Measurements from ENCODE around the gene OR4B1.
A peak's percentile ranks its signal among the peaks of the same experiment; 100 is the strongest.
"Not testable (repeated sequence)": the region's sequence is repeated elsewhere in the genome, so short reads cannot be mapped to it uniquely, and the experiment has no call there.

Gene OR4B1

DNA sequence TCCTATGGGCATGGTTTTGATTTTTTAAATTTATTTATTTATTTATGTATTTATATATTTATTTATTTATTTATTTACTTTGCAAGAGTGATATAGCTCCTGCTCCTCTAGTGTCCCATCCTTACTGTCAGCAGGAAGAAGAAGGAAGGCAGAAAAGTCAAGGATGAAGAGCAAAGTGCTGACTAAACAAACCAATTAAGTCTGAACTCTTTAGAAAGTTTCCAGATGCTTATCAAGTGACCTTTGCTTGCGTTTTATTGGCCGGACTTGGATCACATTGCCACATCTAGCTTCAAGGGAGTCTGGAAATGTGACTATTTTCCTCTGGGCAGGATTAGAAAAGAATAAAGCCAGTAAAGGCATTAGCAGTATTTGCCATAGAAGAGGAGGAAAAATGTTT lies 8.7 kb upstream of the OR4B1 start:
- H3K9me3 ChIP-seq (ENCODE audit: control extremely low read depth in 1 of 5, control insufficient read depth in 4 of 5, insufficient read depth in 2 of 5, low read depth in 1 of 5, low read length in 4 of 5), result no peaks in the 10 kb centered on the region
- no peak overlapping the region for H3K27ac ChIP-seq (ENCODE audit: insufficient read depth in 1 of 2, low read depth in 1 of 2, low read length in 2 of 2, poor library complexity in 1 of 2, severe bottlenecking in 2 of 2)
- 100% methylated on average over 2 of the region's 2 CpGs for WGBS (ENCODE audit: insufficient coverage)
- POLR2A ChIA-PET, result no interaction called here
- no peaks in the 10 kb centered on the region for H3K36me3 ChIP-seq (ENCODE audit: control insufficient read depth in 4 of 4, insufficient read depth in 4 of 4, low read length in 3 of 4)
- H3K4me3 ChIP-seq (ENCODE audit: control insufficient read depth in 1 of 7, extremely low read depth in 1 of 7, insufficient read depth in 4 of 7, low read depth in 2 of 7, low read length in 6 of 7), result no peak overlapping the region
- no peak for DNase-seq
- H3K4me1 ChIP-seq (ENCODE audit: control extremely low read depth in 1 of 4, control insufficient read depth in 4 of 4, insufficient read depth in 4 of 4, low read length in 3 of 4), result no peaks in the 10 kb centered on the region
- CTCF ChIA-PET, result no interaction called here
- peaks cover 0 to 2% (median 0%) of the 10 kb centered on the region in 5 experiments for H3K27me3 ChIP-seq (replicated peaks in 2 of 5; ENCODE audit: control insufficient read depth in 4 of 5, insufficient read depth in 5 of 5, low read length in 4 of 5)

DNA sequence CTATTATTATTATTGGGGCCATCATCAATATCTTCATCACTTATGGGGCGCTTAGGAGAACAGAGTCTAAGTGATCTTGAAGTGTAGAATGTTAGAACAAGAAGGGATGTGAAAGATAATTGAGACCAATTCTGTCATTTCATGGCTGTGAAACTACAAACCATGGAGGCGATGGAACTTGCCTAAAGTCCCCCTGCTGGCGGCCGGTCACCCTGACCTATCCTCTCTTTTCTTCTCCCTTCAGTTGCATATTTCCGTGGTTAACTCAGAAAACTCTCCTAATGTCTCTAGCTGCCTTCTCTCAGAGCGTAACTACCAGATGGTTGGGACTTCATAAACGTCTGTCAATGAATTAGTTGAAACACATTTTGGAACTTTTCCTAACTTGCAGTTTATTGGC lies 6.6 kb upstream of the OR4B1 start:
- no peak overlapping the region for H3K27ac ChIP-seq (ENCODE audit: insufficient read depth in 1 of 2, low read depth in 1 of 2, low read length in 2 of 2, poor library complexity in 1 of 2, severe bottlenecking in 2 of 2)
- H3K4me3 ChIP-seq (ENCODE audit: control insufficient read depth in 1 of 7, extremely low read depth in 1 of 7, insufficient read depth in 4 of 7, low read depth in 2 of 7, low read length in 6 of 7), result no peak overlapping the region
- DNase-seq, result peak in 2 of 3 donors; percentile 2 to 20
- H3K27me3 ChIP-seq (replicated peaks in 2 of 5; ENCODE audit: control insufficient read depth in 4 of 5, insufficient read depth in 5 of 5, low read length in 4 of 5), result peaks cover 0 to 2% (median 0%) of the 10 kb centered on the region in 5 experiments
- WGBS (ENCODE audit: insufficient coverage), result 25% methylated on average over 5 of the region's 7 CpGs
- CTCF ChIA-PET, result no interaction called here
- no peaks in the 10 kb centered on the region for H3K4me1 ChIP-seq (ENCODE audit: control extremely low read depth in 1 of 4, control insufficient read depth in 4 of 4, insufficient read depth in 4 of 4, low read length in 3 of 4)
- no peaks in the 10 kb centered on the region for H3K36me3 ChIP-seq (ENCODE audit: control insufficient read depth in 4 of 4, insufficient read depth in 4 of 4, low read length in 3 of 4)
- no peaks in the 10 kb centered on the region for H3K9me3 ChIP-seq (ENCODE audit: control extremely low read depth in 1 of 5, control insufficient read depth in 4 of 5, insufficient read depth in 2 of 5, low read depth in 1 of 5, low read length in 4 of 5)
- POLR2A ChIA-PET, result no interaction called here

DNA sequence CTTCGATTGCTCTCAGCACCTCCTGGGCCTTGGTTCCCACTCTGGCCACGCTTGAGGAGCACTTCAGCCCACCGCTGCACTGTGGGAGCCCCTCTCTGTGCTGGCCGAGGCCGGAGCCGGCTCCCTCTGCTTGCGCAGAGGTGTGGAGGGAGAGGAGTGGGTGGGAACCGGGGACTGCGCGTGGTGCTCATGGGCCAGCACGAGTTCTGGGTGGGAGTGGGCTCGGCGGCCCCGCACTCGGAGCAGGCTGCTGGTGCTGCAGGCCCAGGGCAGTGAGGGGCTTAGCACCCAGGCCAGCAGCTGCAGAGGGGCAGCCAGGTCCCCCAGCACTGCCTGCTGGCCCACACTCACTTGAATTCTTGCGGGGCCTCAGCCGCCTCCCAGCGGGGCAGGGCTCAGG lies 12.2 kb downstream of the OR4B1 start:
- ChIA-PET POLR2A (no interaction called here), CTCF (no interaction called here)
- WGBS (ENCODE audit: insufficient coverage), result 84% methylated on average over 12 of the region's 18 CpGs
- H3K27ac ChIP-seq (ENCODE audit: insufficient read depth in 1 of 2, low read depth in 1 of 2, low read length in 2 of 2, poor library complexity in 1 of 2, severe bottlenecking in 2 of 2), result no peak overlapping the region
- no peak overlapping the region for H3K4me3 ChIP-seq (ENCODE audit: control insufficient read depth in 1 of 7, extremely low read depth in 1 of 7, insufficient read depth in 4 of 7, low read depth in 2 of 7, low read length in 6 of 7)
- H3K27me3 ChIP-seq (replicated peaks in 2 of 5; ENCODE audit: control insufficient read depth in 4 of 5, insufficient read depth in 5 of 5, low read length in 4 of 5), result no peaks in the 10 kb centered on the region
- peaks cover 0 to 9% (median 0%) of the 10 kb centered on the region in 5 experiments for H3K9me3 ChIP-seq (ENCODE audit: control extremely low read depth in 1 of 5, control insufficient read depth in 4 of 5, insufficient read depth in 2 of 5, low read depth in 1 of 5, low read length in 4 of 5)
- no peaks in the 10 kb centered on the region for H3K36me3 ChIP-seq (ENCODE audit: control insufficient read depth in 4 of 4, insufficient read depth in 4 of 4, low read length in 3 of 4)
- H3K4me1 ChIP-seq (ENCODE audit: control extremely low read depth in 1 of 4, control insufficient read depth in 4 of 4, insufficient read depth in 4 of 4, low read length in 3 of 4), result no peaks in the 10 kb centered on the region
- DNase-seq, result no peak

DNA sequence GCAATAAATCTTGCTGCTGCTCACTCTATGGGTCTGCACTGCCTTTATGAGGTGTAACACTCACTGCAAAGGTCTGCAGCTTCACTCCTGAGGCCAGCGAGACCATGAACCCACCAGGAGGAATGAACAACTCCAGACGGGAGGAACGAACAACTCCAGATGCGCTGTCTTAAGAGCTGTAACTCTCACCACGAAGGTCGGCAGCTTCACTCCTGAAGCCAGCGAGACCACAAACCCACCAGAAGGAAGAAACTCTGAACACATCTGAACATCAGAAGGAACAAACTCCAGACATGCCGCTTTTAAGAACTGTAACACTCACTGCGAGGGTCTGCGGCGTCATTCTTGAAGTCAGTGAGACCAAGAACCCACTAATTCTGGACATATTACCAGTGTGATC lies 13.4 kb downstream of the OR4B1 start:
- 95% methylated on average over 7 of the region's 11 CpGs for WGBS (ENCODE audit: insufficient coverage)

DNA sequence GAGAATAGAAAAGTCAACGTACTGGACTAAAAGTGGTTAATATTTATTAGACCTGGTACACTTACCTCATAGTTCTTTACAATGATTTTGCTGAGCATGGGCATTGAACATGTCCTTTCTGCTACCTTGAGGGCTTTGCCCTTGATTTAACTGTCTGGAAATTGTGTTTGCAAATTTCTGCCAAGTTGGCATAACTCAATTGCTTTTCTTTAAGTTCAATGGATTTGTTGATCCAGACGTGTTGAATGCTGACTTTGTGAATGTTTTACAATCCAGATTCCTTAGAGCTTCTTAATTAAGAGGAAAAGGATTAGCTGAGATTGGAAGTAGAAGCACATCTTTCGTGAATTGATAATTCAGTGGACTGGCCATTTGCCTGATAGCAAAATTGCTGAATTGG lies 21.1 kb downstream of the OR4B1 start:
- ChIA-PET CTCF (no interaction called here), POLR2A (no interaction called here)
- Histone ChIP-seq H3K27me3 (replicated peaks in 2 of 5; ENCODE audit: control insufficient read depth in 4 of 5, insufficient read depth in 5 of 5, low read length in 4 of 5) (no peaks in the 10 kb centered on the region), H3K4me3 (ENCODE audit: control insufficient read depth in 1 of 7, extremely low read depth in 1 of 7, insufficient read depth in 4 of 7, low read depth in 2 of 7, low read length in 6 of 7) (no peak overlapping the region), H3K36me3 (ENCODE audit: control insufficient read depth in 4 of 4, insufficient read depth in 4 of 4, low read length in 3 of 4) (no peaks in the 10 kb centered on the region), H3K4me1 (ENCODE audit: control extremely low read depth in 1 of 4, control insufficient read depth in 4 of 4, insufficient read depth in 4 of 4, low read length in 3 of 4) (no peaks in the 10 kb centered on the region), H3K27ac (ENCODE audit: insufficient read depth in 1 of 2, low read depth in 1 of 2, low read length in 2 of 2, poor library complexity in 1 of 2, severe bottlenecking in 2 of 2) (no peak overlapping the region), H3K9me3 (ENCODE audit: control extremely low read depth in 1 of 5, control insufficient read depth in 4 of 5, insufficient read depth in 2 of 5, low read depth in 1 of 5, low read length in 4 of 5) (no peaks in the 10 kb centered on the region)
- no peak for DNase-seq
- WGBS (ENCODE audit: insufficient coverage), result 58% methylated on average over 1 of the region's 3 CpGs

More for the DNA sequence above, 13.4 kb downstream of the OR4B1 start:
- H3K4me3 ChIP-seq (ENCODE audit: control insufficient read depth in 1 of 7, extremely low read depth in 1 of 7, insufficient read depth in 4 of 7, low read depth in 2 of 7, low read length in 6 of 7); POLR2A ChIA-PET; CTCF ChIA-PET; H3K27ac ChIP-seq (ENCODE audit: insufficient read depth in 1 of 2, low read depth in 1 of 2, low read length in 2 of 2, poor library complexity in 1 of 2, severe bottlenecking in 2 of 2); H3K9me3 ChIP-seq (ENCODE audit: control extremely low read depth in 1 of 5, control insufficient read depth in 4 of 5, insufficient read depth in 2 of 5, low read depth in 1 of 5, low read length in 4 of 5); H3K4me1 ChIP-seq (ENCODE audit: control extremely low read depth in 1 of 4, control insufficient read depth in 4 of 4, insufficient read depth in 4 of 4, low read length in 3 of 4); H3K27me3 ChIP-seq (replicated peaks in 2 of 5; ENCODE audit: control insufficient read depth in 4 of 5, insufficient read depth in 5 of 5, low read length in 4 of 5); DNase-seq; H3K36me3 ChIP-seq (ENCODE audit: control insufficient read depth in 4 of 4, insufficient read depth in 4 of 4, low read length in 3 of 4): not testable (repeated sequence)

DNA sequence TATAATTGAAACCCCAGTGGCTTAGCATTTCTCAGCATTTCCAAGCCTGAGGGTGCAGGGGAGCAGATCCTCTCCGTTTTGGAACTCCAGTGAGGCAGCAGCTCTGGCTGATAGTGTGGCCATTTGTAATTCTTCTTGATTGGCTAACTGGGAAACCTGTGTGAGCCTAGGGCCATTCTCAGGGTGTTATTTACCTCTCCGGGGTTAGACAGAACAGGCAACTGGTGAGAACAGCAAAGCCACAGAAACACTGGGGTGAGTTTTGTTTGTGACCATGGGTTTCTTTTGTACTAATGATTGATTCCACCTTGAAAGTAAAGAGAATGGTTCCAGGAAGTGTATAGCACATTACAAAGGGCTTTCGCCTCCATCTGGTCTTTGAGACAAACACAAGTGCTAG lies 25.9 kb downstream of the OR4B1 start:
- H3K27ac ChIP-seq (ENCODE audit: insufficient read depth in 1 of 2, low read depth in 1 of 2, low read length in 2 of 2, poor library complexity in 1 of 2, severe bottlenecking in 2 of 2), result no peak overlapping the region
- CTCF ChIA-PET, result no interaction called here
- WGBS (ENCODE audit: insufficient coverage), result 43% methylated on average over 2 of the region's 3 CpGs
- DNase-seq, result no peak
- H3K9me3 ChIP-seq (ENCODE audit: control extremely low read depth in 1 of 5, control insufficient read depth in 4 of 5, insufficient read depth in 2 of 5, low read depth in 1 of 5, low read length in 4 of 5), result no peaks in the 10 kb centered on the region
- no peaks in the 10 kb centered on the region for H3K36me3 ChIP-seq (ENCODE audit: control insufficient read depth in 4 of 4, insufficient read depth in 4 of 4, low read length in 3 of 4)
- no peaks in the 10 kb centered on the region for H3K27me3 ChIP-seq (replicated peaks in 2 of 5; ENCODE audit: control insufficient read depth in 4 of 5, insufficient read depth in 5 of 5, low read length in 4 of 5)
- no peak overlapping the region for H3K4me3 ChIP-seq (ENCODE audit: control insufficient read depth in 1 of 7, extremely low read depth in 1 of 7, insufficient read depth in 4 of 7, low read depth in 2 of 7, low read length in 6 of 7)
- POLR2A ChIA-PET, result no interaction called here
- H3K4me1 ChIP-seq (ENCODE audit: control extremely low read depth in 1 of 4, control insufficient read depth in 4 of 4, insufficient read depth in 4 of 4, low read length in 3 of 4), result no peaks in the 10 kb centered on the region

DNA sequence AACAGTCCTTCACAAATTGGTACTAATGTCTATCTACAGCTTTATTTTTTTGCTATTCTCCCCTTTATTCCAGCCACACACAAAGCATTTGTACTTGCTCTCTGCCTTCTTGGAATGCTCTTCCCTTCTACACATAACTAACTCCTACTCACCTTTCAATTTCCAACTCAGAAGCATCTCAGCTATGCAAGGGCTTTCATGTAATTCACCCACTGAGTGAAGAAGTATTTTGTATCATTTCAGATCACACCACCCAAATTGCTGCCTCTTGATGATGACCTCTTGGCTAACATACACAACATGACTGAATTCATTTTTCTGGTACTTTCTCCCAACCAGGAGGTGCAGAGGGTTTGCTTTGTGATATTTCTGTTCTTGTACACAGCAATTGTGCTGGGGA lies 28.2 kb downstream of the OR4B1 start, which contains the start of gene OR4X2:
Gene OR4X2 (plus strand): TSS at position 301 of the 400 bp plus-strand sequence. CDS start 0 bp downstream, at position 301.
- Histone ChIP-seq H3K27ac (ENCODE audit: insufficient read depth in 1 of 2, low read depth in 1 of 2, low read length in 2 of 2, poor library complexity in 1 of 2, severe bottlenecking in 2 of 2) (no peak within 1 kb of the TSS), H3K36me3 (ENCODE audit: control insufficient read depth in 4 of 4, insufficient read depth in 4 of 4, low read length in 3 of 4) (no peaks in the 10 kb centered on the region), H3K9me3 (ENCODE audit: control extremely low read depth in 1 of 5, control insufficient read depth in 4 of 5, insufficient read depth in 2 of 5, low read depth in 1 of 5, low read length in 4 of 5) (peaks cover 0 to 1% (median 0%) of the 10 kb centered on the region in 5 experiments), H3K4me3 (ENCODE audit: control insufficient read depth in 1 of 7, extremely low read depth in 1 of 7, insufficient read depth in 4 of 7, low read depth in 2 of 7, low read length in 6 of 7) (no peak within 1 kb of the TSS), H3K27me3 (replicated peaks in 2 of 5; ENCODE audit: control insufficient read depth in 4 of 5, insufficient read depth in 5 of 5, low read length in 4 of 5) (no peaks in the 10 kb centered on the region), H3K4me1 (ENCODE audit: control extremely low read depth in 1 of 4, control insufficient read depth in 4 of 4, insufficient read depth in 4 of 4, low read length in 3 of 4) (no peaks in the 10 kb centered on the region)
- no peak for DNase-seq
- ChIA-PET POLR2A (no interaction called here), CTCF (no interaction called here)
